Testis (tissue), 2 donors: ENCODE measurements around the gene TAS2R1.

Experiments used
- POLR2A ChIP-seq: fragments of 450-650 bp; IDR thresholded peaks from one replicate; pipeline ENCODE4 v1.6.1; 2017; ENCODE audit warnings: antibody characterized with exemption, mild to moderate bottlenecking, moderate library complexity
- TF ChIP-seq, protein P1 (sequence below), 3 experiments: fragments of 450-650 bp in 2 of 3; fragments of 200-600 bp in 1 of 3; sonication (generic) in 1 of 3; IDR thresholded peaks; one replicate each; pipeline ENCODE4 v1.5.1; 2016 to 2019; ENCODE audit warnings: antibody characterized with exemption in 3 of 3, mild to moderate bottlenecking in 2 of 3, moderate library complexity in 1 of 3

GRCh38 chr5:9654886-9655285 is 24.7 kb upstream of the TAS2R1 start:
- no peak for TF ChIP-seq POLR2A
- TF ChIP-seq, protein P1, sequence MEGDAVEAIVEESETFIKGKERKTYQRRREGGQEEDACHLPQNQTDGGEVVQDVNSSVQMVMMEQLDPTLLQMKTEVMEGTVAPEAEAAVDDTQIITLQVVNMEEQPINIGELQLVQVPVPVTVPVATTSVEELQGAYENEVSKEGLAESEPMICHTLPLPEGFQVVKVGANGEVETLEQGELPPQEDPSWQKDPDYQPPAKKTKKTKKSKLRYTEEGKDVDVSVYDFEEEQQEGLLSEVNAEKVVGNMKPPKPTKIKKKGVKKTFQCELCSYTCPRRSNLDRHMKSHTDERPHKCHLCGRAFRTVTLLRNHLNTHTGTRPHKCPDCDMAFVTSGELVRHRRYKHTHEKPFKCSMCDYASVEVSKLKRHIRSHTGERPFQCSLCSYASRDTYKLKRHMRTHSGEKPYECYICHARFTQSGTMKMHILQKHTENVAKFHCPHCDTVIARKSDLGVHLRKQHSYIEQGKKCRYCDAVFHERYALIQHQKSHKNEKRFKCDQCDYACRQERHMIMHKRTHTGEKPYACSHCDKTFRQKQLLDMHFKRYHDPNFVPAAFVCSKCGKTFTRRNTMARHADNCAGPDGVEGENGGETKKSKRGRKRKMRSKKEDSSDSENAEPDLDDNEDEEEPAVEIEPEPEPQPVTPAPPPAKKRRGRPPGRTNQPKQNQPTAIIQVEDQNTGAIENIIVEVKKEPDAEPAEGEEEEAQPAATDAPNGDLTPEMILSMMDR (IDR thresholded peaks at IDR 0.05), result no peak
